Effector CD8-positive, alpha-beta T cell (primary cell): ENCODE measurements around the gene RNF181.
"Not testable (repeated sequence)": the region's sequence is repeated elsewhere in the genome, so short reads cannot be mapped to it uniquely, and the experiment has no call there.

Experiments used
- DNase-seq: peaks from one replicate; lab custom pipeline; 2025; lab: John Stamatoyannopoulos, UW
- total RNA-seq, 4 experiments: gene quantifications; one replicate each; lab custom pipeline; 2026; lab: John Stamatoyannopoulos, UW

The RNF181 gene
- total RNA-seq, result 38.3 to 56.0 (median 42.6) reads per million in 4 experiments

DNA sequence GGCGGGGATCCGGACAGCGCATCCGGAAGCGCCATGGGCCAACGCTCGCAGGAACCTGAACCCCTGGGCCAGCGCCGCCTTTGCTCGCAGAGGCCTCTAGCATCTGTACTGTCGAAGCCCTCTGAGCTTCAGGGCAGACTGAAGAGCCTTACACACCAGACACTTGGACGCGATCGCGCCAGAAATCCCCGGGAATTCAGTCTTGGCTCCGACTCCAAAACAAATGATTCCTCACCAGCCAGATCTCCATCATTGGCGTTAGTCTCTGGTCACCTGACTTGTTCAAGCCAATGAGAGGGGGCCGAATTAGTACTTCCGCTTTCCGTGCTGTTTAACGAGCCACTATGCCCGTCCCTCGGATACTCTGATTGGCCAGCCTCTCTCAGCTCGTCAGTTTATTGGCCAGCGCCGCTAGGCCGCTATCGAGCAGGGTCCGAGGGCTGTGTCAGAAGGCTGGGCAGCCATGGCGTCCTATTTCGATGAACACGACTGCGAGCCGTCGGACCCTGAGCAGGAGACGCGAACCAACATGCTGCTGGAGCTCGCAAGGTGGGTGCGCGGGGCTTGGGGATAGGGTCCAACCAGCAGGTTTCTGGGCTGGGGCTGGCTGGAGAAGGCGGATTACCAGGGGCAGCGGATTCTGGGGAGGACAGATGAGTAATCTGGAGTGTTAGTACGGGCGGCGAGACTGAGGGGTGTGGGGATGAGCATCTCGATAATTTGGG is at the start of gene RNF181:
RNF181 (plus strand) TSS at position 445 of the 725 bp plus-strand sequence; CDS start at position 464, 19 bp downstream.
- DNase-seq, result peak; percentile 89

- no peak for DNase-seq
These were observed 49.7 kb upstream of the RNF181 start for GRCh38 chr2:85545780-85546240.

- DNase-seq, result no peak
These were observed 48.3 kb upstream of the RNF181 start for GRCh38 chr2:85547089-85547858.

GRCh38 chr2:85547859-85548607 is 47.5 kb upstream of the RNF181 start:
- no peak for DNase-seq

DNA sequence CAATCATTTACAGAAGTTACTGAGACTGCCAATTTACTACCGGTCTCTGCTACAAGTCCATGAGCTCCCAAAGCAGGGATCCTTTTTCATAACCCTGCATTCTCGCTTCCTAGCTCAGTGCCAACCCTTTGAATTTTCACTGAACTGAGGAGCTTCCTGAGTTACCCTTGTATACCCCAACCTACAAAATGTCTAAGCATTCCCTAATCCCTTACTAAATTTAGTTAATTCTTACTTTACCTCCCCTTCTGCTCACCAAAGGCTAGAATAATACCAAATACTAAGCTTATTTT is 47.0 kb upstream of the RNF181 start:
- DNase-seq, result no peak

DNA sequence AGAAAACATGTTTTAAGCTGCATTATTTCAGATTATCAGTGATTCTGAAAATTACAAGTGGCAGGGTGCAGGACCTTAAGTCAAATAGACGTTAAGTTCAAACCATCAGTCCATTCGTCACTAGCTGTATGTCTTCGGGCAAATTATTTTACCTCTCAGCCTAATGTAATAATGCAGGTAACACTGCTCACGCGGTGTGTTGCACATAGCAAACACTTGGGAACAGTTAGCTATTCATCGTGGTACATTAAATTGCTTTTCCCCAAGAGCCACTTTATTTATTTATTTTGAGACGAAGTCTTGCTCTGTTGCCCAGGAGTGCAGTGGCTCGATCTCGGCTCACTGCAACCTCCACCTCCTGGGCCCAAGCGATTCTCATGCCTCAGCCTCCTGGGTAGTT is 46.5 kb upstream of the RNF181 start:
- no peak for DNase-seq

DNA sequence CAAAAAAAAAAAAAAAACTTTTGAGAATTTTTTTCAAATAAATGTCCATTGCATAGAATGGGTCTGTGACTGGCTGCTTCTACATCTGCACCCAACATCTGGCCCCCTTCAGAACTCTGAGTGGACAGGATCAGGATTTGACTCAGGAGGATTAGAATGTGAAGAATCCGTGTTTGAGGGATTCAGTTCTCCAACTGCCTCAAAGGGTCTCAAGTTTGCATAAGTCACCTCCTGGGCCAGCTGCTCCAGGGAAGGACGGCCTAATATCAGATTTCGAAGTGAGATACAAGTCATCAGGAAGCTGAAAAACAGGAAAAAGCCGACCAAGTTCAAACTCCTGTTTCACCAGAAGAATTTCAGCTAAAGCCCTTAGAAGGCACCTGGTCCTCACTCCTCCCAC is 45.7 kb upstream of the RNF181 start:
- DNase-seq, result no peak

GRCh38 chr2:85550486-85550885 is 45.1 kb upstream of the RNF181 start:
- DNase-seq, result no peak

DNA sequence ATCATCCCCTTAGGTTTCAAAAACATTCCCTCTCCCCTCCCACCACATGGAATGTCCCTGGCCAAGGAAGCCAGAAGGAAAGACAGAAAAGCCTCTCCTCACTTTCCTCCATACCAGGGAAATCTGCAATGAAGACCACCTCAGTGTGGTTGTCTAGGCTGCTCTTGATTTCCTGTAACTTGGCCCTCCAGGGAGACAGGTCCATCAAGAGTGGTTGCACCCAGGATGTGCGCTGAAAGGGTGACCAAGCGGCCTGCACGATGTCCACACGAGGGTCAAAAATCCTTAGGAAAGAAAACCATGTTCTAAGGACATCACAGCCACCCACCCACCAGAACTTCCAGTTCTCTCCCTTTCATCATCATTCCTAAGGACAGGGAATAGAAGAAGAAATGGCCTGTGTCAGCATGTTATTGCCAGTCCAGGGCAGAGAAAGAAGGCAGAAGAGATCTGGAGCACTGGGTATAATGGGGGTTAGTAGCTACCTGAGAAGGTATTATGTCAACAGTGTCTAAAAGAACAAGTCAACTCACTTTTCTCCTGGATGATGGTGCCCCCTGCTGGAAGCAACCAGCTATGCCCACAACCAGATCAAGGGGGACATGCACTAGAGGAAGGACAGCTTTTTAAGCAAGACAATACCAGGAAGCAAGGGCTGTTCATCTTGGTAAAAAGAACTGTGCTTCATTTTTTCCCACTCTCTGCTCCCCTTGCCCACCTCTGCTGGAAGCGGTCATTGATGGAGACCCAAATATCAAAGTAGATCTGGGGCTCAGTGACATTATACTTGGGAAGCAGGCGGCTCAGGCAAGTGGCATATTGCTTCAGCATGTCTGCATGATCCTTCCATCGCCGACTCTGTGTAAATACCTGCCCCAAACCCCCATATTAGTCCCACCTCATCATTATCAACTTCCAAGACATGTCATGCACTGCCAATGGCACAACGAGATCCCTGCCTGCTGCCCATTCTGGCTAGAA is 43.6 kb upstream of the RNF181 start:
- DNase-seq, result peak; percentile 82

DNA sequence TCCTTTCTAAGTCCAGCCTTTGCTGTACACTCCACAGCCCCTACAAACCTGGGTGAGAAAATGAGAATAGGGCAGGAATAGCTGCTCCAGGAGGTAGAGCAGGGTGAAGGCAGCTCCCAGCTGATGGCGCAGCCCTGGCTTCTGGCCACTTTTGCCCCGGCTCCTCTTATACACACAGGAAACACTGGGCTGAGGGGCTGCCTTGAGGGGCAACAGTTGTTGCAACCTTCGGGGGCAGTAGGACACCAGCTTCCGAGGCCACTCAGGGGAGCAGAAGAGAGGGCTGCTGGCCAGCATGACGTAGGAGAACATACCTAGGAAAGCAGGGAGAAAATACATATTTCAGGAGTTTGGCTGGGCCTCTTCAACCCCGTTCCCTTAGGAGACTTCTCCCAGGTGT is 42.4 kb upstream of the RNF181 start:
- no peak for DNase-seq

- no peak for DNase-seq
These were observed 40.4 kb upstream of the RNF181 start for GRCh38 chr2:85554980-85555612.

DNA sequence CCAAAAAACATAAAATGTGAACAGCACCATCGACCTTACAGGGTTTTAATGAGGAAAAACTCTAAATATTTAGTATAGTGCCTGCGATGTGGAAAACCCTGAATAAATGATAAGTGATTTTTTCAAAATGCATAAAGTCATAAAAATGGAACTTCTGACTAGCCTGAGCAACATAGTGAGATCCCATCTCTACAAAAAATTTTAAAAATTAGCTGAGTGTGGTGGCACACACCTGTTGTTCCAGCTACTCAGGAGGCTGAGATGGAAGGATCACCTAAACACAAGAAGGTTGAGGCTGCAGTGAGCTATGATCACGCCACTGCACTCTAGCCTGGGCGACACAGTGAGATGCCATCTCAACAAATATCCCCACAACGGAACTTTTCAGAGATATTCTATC is 38.4 kb upstream of the RNF181 start:
- no peak for DNase-seq

GRCh38 chr2:85558160-85558559 is 37.4 kb upstream of the RNF181 start:
- no peak for DNase-seq

- not testable (repeated sequence) for DNase-seq
These were observed 35.2 kb upstream of the RNF181 start for GRCh38 chr2:85560403-85560726.

DNA sequence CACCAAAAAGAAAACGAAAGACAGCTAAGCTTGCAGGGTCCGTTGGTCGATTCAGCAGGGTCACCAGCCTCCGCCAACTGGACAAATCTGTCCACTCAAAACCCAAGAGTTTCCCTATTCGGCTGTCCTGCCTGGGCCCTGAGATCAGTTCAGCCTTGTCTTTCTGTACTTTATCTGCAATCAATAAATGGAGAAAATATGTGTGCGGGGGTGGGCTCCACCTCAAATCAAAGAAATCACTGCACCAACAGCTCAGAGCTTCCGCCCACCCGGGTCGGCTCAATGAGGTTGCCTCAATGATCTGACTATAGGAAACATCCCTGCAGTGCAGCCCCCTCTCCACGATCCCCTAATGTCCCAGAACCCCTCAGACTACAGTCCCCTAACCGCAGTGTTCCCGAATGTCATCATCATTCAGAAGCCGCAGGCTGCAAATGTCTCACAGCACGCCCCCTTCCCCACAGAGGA is 34.7 kb upstream of the RNF181 start:
- no peak for DNase-seq

DNA sequence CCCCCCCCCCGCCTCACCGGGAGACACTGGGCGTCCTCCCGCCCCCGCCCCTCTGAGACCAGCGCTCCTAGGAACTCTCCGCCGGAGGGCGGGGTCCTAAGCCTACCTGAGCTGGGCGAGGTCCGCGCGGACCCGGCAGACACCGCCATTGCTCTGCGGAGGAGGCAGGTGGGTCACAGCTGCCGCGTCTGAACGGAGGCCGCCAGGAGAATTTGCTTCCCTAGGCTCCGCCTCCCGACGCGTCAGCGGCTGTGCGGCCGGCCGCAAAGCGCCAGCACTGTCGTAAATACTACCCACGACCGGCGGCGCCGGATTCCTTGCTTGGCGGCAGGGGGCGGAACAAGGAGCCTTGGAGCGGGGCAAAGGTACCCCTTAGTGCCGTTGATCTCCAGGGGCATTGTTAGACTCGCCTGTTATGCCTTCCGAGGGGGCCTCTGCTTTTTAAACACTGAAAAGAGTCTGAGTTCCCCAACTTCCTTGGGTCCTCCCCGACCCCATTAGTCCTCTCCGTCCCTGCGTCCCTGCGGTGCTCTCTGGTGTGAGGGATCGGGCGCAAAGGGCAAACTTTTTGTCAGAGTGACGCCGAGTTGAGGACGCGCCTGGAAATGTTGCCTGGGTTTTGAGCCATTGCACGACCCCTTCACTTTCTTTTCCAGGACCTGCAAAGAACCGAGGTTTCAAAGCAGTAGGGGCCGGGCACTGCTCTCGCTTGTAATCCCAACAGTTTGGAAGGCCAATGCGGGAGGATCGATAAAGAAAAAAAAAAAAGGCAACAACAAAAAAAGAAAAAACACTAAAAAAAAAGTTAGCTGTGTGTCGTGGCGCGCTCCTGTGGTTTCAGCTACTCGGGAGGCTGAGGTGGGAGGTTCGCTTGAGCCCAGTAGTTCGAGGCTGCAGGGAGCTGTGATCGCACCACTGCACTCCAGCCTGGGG is 34.0 kb upstream of the RNF181 start, which contains the start of gene GGCX:
GGCX (minus strand) TSS at position 214 of the 933 bp plus-strand sequence; CDS start at position 149, 65 bp downstream.
- peak; percentile 92 for DNase-seq

GRCh38 chr2:85564144-85564563 is 31.4 kb upstream of the RNF181 start:
- no peak for DNase-seq

- DNase-seq, result no peak
These were observed 29.3 kb upstream of the RNF181 start for GRCh38 chr2:85566265-85566664.

GRCh38 chr2:85575739-85576138 is 19.8 kb upstream of the RNF181 start:
- DNase-seq, result no peak

DNA sequence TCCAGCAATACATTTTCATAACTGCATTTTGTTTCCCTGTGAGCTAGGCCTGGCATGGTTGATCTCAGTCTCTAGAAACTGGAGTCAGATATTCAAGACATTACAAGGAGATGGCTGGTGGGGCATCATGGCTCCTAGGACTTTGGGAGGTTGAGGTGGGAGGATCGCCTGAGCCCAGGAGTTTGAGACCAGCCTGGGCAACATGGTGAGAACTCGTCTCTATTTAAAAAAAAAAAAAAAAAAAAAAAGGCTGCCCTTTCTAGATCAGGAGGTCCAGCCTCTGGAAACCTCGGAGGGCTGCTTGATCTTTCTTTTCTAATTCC is 18.5 kb upstream of the RNF181 start:
- DNase-seq, result no peak
